Osteoblast (primary cell): ENCODE measurements around the gene CEMP1. TPM values are rescaled to one million over a fixed set of nuclear protein-coding genes. Genes with fewer than 3 reads are reported as not detected.

ENCODE experiments used
- DNase-seq: peaks from one replicate; pipeline ENCODE4 v3.0.0; 2011; ENCODE audit warnings: low spot score, mixed read lengths; ENCODE audit not compliant: insufficient read length; ENCODE audit errors: missing footprints
- H2AFZ ChIP-seq: 2 replicates; pipeline ENCODE4 v1.6.0; 2011; ENCODE audit warnings: mild to moderate bottlenecking, low read length
- H3K27ac ChIP-seq: 2 replicates; pipeline ENCODE4 v1.5.1; 2011; ENCODE audit warnings: mild to moderate bottlenecking, low read depth, low read length, moderate library complexity
- H3K27me3 ChIP-seq: 2 replicates; pipeline ENCODE4 v1.6.0; 2012; ENCODE audit warnings: mild to moderate bottlenecking, control low read depth, inconsistent platforms, low read length, moderate library complexity; ENCODE audit not compliant: insufficient read depth
- H3K36me3 ChIP-seq: 2 replicates; pipeline ENCODE4 v1.5.1; 2011; ENCODE audit warnings: mild to moderate bottlenecking, low read length, control low read depth, moderate library complexity; ENCODE audit not compliant: insufficient read depth
- H3K4me1 ChIP-seq: 2 replicates; pipeline ENCODE4 v1.5.1; 2011; ENCODE audit warnings: mild to moderate bottlenecking, low read length, control low read depth, moderate library complexity; ENCODE audit not compliant: insufficient read depth
- H3K4me2 ChIP-seq: 2 replicates; pipeline ENCODE4 v1.6.0; 2011; ENCODE audit warnings: mild to moderate bottlenecking, low read length; ENCODE audit not compliant: insufficient read depth
- H3K4me3 ChIP-seq: fragments of 200-600 bp; sonication (generic); 3 replicates; pipeline ENCODE4 v1.5.1; 2012; ENCODE audit warnings: mild to moderate bottlenecking, low read length, inconsistent platforms; ENCODE audit not compliant: insufficient read depth
- H3K79me2 ChIP-seq: 2 replicates; pipeline ENCODE4 v1.6.0; 2012; ENCODE audit warnings: mild to moderate bottlenecking, low read length, control low read depth, inconsistent platforms; ENCODE audit not compliant: insufficient read depth
- H3K9me3 ChIP-seq: 2 replicates; pipeline ENCODE4 v1.5.1; 2011; ENCODE audit warnings: low read depth, low read length, control low read depth
- H4K20me1 ChIP-seq: 2 replicates; pipeline ENCODE4 v1.6.0; 2012; ENCODE audit warnings: mild to moderate bottlenecking, low read length, control low read depth; ENCODE audit not compliant: insufficient read depth
- total RNA-seq: library from RNA; depleted of rRNA; stranded (reverse); fragments of >200 nt; gene quantifications from 2 replicates; pipeline ENCODE4 v1.2.3, GENCODE V29; 2012
- TF ChIP-seq, protein P1 (sequence below): IDR thresholded peaks from 2 replicates; pipeline ENCODE4 v1.5.1; 2011; ENCODE audit warnings: mild to moderate bottlenecking, low read depth, low read length, moderate library complexity; ENCODE audit errors: extremely low read depth

Gene CEMP1
- total RNA-seq, 1 donor = not detected

DNA sequence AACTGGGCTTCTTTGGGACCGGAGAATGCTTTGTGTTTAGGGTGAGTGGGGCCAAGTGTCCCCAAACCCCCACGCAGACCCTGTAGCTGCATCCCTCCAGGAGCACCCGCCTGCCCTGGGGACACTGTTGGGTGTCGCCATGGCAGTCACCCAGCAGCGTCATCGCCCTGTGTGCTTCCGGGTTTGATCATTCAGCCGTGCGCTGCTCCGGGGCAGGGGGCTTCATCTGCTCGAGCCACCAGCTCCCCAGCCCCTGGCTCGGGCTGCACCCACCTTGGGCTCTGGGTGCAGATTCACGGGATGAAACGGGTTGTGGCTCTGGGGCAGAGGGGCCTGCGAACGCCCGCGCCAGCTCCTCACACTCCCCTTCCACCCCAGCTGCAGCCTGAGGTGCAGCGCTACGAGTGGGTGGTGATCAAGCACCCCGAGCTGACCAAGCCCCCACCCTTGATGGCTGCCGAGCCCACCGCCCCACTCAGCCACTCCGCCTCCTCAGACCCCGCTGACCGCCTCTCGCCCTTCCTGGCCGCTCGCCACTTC, 31.2 kb downstream of the CEMP1 start:
- TF ChIP-seq, protein P1, sequence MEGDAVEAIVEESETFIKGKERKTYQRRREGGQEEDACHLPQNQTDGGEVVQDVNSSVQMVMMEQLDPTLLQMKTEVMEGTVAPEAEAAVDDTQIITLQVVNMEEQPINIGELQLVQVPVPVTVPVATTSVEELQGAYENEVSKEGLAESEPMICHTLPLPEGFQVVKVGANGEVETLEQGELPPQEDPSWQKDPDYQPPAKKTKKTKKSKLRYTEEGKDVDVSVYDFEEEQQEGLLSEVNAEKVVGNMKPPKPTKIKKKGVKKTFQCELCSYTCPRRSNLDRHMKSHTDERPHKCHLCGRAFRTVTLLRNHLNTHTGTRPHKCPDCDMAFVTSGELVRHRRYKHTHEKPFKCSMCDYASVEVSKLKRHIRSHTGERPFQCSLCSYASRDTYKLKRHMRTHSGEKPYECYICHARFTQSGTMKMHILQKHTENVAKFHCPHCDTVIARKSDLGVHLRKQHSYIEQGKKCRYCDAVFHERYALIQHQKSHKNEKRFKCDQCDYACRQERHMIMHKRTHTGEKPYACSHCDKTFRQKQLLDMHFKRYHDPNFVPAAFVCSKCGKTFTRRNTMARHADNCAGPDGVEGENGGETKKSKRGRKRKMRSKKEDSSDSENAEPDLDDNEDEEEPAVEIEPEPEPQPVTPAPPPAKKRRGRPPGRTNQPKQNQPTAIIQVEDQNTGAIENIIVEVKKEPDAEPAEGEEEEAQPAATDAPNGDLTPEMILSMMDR = no peak
- Histone ChIP-seq H3K27ac (no peak overlapping the region), H3K9me3 (no peaks in the 10 kb centered on the region), H3K79me2 (no peaks in the 10 kb centered on the region), H4K20me1 (peaks cover 35% of the 10 kb centered on the region), H3K4me3 (no peak overlapping the region), H3K4me1 (peaks cover 17% of the 10 kb centered on the region), H3K36me3 (peaks cover 15% of the 10 kb centered on the region), H2AFZ (no peak overlapping the region), H3K4me2 (no peak overlapping the region), H3K27me3 (no peaks in the 10 kb centered on the region)
- peak; percentile 3 for DNase-seq

DNA sequence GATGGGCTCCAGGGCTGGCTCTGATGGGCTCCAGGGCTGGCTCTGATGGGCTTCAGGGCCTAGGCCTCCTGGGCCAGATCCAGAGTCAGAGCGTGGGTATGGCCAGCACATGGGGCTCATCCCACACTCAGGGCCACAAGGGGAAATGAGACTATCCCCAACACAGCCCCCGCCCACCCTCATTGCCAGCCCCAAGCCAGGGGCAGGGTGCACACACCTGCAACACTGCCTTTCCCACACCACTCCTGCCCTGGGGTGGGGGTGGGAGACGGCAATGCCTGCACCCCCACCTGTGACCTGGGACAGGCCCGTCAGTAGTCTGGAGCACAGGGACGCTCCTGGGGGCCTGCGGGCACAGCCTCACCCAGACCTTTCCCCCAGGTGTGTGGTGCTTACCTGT, 31.8 kb downstream of the CEMP1 start:
- no peak overlapping the region for H2AFZ ChIP-seq
- H3K4me2 ChIP-seq = no peak overlapping the region
- no peaks in the 10 kb centered on the region for H3K79me2 ChIP-seq
- H3K9me3 ChIP-seq = no peaks in the 10 kb centered on the region
- DNase-seq = peak; percentile 65
- peaks cover 17% of the 10 kb centered on the region for H3K4me1 ChIP-seq
- no peaks in the 10 kb centered on the region for H3K27me3 ChIP-seq
- H3K4me3 ChIP-seq = no peak overlapping the region
- H3K27ac ChIP-seq = no peak overlapping the region
- TF ChIP-seq, protein P1 = no peak
- H4K20me1 ChIP-seq = peaks cover 35% of the 10 kb centered on the region
- H3K36me3 ChIP-seq = peaks cover 15% of the 10 kb centered on the region

DNA sequence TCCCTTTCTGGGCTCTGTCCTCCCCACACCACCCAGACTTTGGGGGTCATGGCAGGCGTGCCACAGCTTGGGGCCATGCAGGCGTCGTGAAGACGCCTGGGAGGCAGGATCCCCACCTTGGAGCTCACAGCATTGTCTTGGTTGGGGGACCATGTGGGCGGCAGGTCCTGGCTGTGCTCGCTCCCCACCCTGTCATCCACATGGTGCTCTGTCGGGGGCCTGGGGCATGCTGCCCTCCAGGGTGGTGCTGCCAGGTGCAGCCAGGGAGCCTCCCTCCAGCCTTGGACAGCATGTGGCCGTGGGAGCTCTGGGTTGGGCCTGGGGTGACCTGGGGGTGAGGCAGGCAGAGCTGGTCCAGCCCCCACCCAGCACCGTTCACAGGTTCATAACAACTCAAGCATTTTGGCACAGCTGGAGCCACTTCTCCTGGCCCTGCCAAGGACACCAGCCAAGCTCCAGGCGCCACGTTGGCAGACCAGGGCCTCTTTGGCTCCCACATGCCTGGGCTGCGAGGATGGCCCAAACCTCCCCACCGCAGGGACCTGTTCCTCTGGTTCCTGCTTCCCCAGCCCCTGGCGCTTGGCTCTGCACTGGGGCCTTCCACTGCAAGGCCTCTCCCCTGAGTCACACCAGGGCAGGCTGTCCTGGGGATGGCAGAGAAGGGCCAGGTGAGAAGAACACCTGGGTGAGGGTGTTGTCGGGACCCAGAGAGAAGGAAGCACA, 32.5 kb downstream of the CEMP1 start:
- H3K79me2 ChIP-seq = no peaks in the 10 kb centered on the region
- H3K9me3 ChIP-seq = no peaks in the 10 kb centered on the region
- no peaks in the 10 kb centered on the region for H3K27me3 ChIP-seq
- H3K27ac ChIP-seq = no peak overlapping the region
- TF ChIP-seq, protein P1 = no peak
- H3K4me1 ChIP-seq = peaks cover 17% of the 10 kb centered on the region
- peaks cover 15% of the 10 kb centered on the region for H3K36me3 ChIP-seq
- H4K20me1 ChIP-seq = peaks cover 35% of the 10 kb centered on the region
- H3K4me2 ChIP-seq = no peak overlapping the region
- no peak overlapping the region for H3K4me3 ChIP-seq
- H2AFZ ChIP-seq = no peak overlapping the region
- DNase-seq = peak; percentile 70

DNA sequence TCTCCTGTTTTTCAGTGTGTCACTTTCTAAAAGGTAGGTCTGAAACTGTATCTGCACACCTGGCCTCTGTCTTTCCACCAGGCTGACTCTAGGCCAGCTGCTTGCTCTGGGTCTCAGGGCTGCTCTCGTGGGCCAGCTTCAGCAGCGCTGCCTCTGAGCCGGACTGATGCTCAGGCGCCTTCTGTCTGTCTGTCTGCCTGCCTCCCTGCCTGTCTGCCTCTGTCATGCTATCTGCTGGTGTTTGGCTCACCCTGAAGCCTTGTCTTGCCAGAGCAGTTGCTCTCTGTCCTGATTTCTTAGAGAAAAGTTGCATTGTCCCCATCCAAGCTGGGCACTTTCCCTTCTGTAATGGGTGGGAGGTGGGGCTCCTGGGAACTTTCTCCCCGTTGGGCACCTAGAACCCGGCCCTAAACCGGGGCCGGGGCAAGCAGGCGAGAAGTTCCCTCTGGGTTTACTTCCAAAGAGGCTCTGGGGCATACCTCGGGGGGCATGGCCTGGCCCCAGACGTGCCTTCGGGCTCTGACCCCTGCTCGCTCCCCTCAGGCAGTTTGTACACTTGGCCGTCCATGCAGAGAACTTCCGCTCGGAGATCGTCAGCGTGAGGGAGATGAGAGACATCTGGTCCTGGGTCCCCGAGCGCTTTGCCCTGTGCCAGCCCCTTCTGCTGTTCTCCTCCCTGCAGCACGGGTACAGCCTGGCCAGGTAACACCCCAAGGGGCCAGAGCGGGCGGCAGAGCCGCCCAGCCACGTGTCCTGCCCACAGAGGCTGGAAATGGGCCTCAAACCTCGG, 33.3 kb downstream of the CEMP1 start:
- peaks cover 15% of the 10 kb centered on the region for H3K36me3 ChIP-seq
- no peak overlapping the region for H3K4me2 ChIP-seq

More for the DNA sequence above, 33.3 kb downstream of the CEMP1 start:
- Histone ChIP-seq H3K4me3 (no peak overlapping the region), H3K79me2 (no peaks in the 10 kb centered on the region), H4K20me1 (peaks cover 35% of the 10 kb centered on the region), H3K9me3 (no peaks in the 10 kb centered on the region), H3K4me1 (peaks cover 16% of the 10 kb centered on the region), H3K27me3 (no peaks in the 10 kb centered on the region), H2AFZ (no peak overlapping the region), H3K27ac (no peak overlapping the region)
- DNase-seq = no peak
- TF ChIP-seq, protein P1 = no peak
